GM04504 (cell line): Measurements from ENCODE around the gene MYL11.
"Not testable (repeated sequence)": the region's sequence is repeated elsewhere in the genome, so short reads cannot be mapped to it uniquely, and the experiment has no call there.

Experiments
- DNase-seq: peaks from one replicate; pipeline ENCODE4 v3.0.0-alpha.2; 2012; ENCODE audit warnings: low read depth

The MYL11 gene

DNA sequence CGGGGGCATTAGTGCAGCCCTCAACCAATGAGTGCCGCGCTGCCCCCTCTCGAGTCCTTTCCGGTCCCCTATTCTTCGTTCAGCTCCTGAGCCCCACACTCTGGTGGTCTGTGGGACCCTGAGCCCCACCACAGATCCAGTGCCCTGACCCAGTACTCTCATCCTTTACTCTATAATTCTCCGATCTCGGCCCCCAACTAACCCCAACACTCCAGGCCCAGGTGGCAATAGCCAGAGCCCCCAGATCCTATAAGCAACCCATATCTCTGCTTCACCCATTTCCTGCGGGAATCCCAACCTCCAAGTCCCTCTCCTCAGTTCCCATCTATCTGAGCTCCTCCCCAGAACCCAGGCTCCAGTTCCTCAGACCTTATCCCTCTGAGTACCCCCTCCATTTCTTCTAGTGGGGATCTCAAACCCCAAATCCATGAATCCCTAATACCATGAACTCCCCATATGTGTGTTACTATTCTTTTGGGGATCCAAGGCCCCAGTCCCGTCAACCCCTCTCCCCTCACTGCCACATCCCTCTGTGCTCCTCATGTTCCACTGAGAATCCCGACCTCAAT, 3.3 kb upstream of the MYL11 start:
- no peak for DNase-seq

DNA sequence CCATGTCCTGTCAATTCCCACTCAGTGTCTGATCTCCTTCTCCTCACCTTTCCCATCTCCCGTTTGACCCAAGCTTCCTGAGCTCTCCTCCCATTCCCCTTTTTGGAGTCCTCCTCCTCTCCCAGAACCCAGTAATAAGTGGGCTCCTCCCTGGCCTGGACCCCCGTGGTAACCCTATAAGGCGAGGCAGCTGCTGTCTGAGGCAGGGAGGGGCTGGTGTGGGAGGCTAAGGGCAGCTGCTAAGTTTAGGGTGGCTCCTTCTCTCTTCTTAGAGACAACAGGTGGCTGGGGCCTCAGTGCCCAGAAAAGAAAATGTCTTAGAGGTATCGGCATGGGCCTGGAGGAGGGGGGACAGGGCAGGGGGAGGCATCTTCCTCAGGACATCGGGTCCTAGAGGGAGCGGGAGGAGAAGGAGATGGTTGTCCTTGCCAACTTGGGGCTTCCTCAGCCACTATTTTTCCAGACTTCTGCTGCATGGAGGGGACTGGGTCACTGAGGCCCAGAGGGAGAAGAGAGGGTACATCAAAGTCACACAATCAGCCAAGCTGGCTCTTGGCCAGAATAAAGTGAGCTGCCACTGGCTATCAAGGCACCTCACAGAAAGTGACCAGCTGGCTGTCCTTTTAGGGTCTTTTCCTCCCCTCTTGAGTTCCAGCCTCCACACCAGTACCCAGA, 2.4 kb upstream of the MYL11 start:
- DNase-seq: no peak

DNA sequence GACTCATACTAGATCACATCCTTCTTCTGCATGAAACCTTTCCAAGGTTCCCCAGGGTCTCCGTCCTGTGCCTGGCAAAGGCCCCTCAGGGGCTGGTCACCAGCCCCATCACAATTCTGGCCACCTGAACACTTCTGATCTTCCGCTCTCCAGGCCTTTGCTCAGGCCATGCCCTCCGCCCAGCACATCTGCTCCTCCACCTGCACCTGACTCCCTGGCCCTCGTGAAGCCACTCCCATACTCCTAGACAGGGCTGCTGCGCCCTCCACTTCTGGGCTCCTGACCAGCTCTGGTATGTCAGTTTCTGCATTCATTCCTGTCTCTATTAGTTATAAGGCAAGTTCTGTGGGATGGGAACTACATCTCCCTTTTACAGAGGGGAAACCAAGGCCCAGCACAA, 1.9 kb upstream of the MYL11 start:
- no peak for DNase-seq

DNA sequence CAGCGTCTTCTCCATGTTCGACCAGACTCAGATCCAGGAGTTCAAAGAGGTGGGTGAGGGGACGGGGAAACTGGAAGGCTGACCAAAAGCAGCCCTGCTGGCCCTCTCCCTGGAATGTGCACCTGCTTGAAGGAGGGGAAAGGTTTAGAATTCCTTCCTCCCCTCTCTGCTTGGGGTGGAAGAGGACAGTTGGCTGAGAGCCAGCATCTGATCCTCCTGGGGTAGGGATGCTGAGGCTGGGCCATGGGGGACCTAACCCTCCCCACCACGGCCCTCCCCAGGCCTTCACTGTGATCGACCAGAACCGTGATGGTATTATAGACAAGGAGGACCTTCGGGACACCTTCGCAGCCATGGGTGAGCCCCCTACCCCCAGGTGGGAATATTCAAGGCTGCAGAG, 1.3 kb downstream of the MYL11 start:
- no peak for DNase-seq

DNA sequence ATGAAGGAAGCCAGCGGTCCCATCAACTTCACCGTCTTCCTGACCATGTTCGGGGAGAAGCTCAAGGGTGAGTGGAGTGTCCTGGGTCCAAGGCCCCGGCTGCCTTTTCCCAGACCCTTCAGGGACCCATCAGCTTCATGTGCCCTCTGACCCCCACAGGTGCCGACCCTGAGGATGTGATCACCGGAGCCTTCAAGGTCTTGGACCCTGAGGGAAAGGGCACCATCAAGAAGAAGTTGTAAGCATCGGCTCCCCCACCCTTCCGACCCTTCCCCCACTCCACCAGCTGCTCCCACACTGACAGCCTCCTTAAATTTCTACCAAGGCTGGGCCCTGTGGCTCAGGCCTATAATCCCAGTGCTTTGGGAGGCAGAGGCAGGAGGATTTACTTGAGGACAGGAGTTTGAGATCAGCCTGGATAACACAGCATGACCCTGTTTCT, 1.9 kb downstream of the MYL11 start:
- DNase-seq: no peak

DNA sequence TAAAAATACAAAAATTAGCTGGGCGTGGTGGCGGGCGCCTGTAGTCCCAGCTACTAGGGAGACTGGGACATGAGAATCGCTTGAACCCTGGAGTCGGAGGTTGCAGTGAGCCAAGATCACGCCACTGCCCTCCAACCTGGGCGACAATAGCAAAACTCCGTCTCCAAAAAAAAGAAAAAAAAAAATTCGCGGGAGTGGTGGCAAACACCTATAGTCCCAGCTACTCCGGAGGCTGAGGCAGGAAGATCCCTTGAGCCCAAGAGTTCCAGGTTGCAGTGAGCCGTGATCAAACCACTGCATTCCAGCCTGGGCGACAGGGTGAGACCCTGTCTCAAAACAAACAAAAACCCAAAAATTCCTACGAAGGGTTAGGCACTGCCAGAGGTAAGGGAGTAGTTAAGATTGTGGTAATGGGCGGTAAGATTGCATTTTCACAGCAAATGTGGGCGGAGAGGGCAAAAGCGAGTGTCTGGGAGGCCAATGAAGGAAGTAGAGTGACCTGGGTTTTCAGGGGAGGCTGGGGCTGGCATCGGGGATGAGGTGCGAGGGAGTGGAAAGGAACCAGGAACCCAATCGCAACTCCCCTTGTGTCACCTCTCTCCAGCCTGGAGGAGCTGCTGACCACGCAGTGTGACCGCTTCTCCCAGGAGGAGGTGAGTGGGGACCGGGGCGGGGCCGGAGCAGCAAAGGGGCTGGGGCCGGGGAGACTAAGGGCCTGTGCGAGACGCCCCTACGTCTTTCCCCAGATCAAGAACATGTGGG, 2.6 kb downstream of the MYL11 start:
- DNase-seq: no peak

DNA sequence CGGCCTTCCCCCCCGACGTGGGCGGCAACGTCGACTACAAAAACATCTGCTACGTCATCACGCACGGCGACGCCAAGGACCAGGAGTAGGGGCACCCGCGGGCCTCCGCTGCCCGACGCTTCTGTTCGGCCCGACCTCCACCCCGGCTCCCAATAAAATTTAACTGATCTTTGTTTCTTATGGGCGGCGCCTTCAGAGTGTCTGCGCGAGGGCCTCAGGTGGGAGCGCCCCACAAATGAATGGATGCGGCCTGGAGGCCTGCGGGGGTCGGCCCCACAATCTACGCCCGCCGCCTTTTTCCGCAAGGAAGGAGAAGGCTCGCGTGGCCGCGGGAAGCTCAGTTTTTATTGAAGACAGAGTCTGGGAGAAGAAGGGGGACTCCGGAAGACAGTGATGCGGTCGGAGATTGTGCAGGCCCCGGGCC, 3.2 kb downstream of the MYL11 start:
- DNase-seq: peak; percentile 63

DNA sequence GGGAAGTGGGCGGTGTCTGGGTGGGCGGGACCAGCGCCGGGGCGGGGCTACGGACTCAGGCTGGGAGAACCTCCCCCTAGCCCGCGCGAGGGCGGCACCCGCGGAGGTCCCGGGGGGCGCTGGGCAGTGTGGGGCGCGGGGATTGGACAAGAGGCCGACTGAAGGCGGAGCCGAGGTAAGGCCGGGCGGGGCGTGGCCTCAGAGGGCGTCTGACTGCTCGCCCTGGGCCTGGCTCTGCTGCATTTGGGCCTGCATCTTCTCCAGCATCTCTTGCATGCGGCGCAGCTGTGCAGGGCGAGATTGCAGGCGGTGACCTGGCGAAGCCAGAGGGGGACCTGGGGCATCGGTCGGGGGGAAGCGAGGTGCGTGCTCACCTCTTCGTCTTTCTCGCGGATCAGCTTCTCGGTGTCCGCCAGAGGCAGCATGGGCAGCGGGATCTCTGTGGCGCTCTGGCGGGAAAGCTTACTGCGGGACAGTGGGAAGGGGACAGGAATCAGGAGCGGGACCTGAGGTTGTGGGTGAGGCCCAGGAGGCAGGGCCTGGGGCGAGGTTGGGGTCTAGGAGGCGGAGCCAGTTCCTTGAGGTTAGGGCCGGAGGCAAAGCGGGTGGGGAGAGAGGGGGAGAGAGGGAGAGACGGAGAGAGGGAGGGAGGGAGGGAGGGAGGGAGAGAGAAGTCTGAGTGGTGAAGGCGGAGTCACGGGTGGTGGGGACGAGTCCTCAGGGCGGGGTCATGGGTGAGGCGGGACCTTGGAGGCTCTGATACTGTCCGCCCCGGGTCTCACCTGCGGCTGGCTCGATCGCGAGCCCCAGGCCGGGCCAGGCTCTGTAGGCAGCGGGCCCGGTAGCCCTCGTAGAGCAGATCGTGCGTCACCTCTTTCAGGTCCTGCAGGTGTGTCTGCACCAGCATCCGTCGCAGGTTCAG, 3.9 kb downstream of the MYL11 start:
- DNase-seq: peak; percentile 95

DNA sequence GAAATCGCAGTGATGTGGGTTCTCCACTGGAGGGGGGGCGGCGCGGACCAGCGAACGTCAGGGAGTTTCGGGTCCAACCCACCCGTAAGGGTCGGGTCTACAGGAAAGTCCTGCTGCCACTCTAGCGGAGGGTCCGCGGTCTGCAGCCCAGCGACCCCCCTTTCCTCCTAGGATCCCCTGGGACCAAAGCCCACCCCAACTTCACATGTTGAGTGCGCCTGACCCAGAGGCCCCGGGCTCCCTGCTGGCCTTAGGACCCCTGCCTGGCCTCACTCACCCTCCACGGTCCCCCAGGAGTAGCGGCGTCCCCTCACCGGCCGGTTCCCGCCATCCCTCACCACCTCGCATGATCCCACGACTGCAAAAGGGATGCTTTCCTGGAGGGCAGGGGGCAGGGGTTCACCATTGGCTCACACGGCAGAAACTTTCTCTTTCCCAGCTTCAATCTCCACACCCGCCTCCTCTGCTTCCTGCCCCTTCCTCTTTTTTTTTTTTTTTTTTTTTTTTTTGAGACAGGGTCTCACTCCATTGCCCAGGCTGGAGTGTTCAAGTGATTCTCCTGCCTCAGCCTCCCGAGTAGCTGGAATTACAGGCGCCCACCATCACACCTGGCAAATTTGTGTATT, 4.7 kb downstream of the MYL11 start:
- no peak for DNase-seq

DNA sequence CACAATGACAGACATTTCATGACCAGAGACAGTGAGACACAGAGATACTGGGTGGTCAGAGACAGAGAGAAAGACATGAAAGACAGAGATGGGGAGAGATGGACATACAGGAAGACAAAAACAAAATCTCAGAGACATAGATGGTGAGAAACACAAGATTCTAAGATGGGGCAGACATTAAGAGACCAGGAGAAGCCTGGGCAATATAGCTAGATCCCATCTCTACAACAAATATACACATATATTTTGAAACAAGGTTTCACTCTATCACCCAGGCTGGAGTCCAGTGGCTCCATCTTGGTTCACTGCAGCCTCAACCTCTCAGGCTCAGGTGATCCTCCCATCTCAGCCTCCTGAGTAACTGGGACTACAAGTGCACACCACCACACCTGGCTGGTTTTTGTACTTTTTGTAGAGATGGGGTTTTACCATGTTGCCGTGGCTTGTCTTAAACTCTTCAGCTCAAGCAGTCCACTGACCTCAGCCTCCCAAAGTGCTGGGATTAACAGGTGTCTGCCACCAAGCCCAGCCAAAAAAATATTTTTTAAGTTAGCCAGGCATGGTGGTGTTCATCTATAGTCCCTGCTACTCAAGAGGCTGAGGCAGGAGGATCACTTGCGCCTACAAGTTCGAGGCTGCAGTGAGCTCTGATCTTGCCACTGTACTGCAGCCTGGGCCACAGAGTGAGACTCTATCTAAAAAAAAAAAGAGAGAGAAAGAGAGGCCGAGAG, 5.6 kb downstream of the MYL11 start:
- DNase-seq: no peak

DNA sequence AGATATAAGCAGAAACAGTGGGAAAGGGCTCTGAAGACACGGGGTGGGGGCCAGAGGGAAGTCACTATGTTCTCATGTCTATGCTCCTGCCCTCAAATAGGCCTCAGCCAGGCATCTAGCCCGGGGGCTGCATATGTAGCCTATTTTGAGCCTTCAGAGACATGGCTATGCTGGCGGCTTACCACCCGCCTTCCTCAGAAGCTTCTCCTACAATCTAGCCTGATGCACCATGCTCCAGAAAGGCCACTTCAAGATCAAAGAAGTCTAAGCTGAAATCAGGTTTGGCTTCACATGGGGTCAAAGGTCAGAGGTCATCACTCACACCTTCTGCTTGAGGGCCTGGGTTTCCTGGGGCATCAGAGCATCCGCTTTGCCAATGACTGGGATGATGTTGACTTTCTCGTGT, 6.2 kb downstream of the MYL11 start:
- DNase-seq: no peak

DNA sequence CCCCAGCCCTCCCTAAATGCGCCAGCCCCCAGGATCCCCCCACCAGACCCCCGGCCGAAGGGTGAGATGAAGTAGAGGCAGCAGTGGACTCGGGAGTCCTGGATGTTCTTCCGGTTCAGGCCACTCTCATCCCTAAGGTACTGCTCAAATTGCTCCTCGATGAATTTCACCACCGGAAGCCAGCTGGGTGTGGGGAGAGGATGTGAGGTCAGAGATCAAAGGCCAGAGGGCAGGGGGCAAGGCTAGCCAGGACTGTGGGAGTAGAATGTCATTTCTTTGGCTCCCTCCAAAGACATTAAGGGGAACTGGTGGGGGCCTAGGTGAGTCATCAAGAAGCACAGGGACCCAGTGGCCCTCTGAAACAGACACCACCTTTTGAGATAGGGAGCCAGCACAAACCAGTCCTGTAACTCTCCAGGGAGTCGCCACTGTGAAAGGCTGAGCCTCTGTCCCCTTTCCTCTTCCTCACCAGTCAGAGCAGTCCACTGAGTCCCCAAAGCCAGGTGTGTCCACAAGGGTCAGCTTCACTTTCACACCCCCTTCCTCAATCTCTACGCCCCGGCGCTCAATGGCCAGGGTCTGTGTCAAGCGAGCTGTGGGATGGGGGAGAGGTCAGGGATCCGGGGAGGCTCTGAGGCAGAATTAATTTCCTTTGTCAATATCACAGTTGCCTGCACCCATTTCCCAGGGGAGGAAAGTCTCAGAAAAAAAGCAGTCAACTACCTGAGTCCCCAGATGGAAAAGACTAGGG, 6.9 kb downstream of the MYL11 start:
- no peak for DNase-seq

DNA sequence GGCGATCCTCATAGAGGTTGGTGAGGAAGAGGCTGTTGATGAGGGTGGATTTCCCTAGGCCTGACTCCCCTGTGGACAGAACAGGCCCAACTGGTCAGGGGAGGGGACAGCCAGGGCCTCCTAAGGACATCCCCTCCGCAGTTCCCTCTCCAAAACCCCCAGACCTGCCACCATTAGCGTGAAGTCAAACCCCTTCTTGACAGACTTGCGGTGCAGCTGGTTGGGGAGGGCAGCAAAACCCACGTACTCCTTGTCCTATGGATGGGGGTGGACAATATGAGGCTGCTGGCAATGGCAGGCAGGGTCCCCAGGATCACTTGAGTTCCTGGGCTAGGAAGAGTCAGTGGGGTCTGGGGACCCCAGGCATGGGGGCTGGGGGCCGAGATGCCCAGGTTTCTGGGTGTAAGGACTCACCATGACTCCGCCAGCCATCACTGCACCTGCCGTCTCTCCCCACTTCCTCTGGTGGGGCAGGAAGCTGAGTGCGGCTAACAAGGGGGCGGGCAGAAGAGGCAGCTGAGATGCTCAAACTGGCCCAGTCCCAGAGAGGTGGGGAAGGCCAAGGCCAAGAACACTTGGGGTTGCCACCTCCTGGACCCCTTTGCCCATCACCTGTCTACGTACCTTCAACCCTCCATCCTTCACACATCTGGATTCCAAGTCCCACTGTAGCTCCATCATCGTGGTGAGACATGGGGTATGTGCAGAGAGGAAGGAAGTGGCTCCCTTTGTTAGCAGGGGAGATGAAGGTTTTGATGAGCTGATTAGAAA, 7.7 kb downstream of the MYL11 start, which contains the start of gene SEPTIN1:
SEPTIN1 (minus strand) TSS at position 451 of the 771 bp plus-strand sequence; CDS start at position 432, 19 bp downstream.
- no peak for DNase-seq

DNA sequence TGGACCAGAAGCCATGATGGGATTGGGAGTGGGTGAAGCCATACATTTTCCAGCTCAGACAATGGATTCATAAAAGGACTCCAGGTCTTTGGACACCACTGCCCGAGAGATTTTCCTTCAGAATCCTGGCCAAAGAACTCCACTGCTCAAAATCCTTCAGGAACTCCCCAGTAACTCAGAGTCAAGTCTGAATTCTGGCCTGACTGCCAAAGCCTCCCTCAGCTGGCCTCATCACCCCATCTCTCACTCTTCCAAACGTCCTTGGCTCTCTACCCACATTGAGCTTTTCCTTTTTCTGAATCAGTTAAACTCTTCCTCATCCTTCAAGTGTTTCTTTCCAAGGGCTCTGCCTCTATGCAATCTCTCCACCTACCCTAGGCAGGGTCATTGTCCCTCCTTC, 8.9 kb downstream of the MYL11 start:
- no peak for DNase-seq

DNA sequence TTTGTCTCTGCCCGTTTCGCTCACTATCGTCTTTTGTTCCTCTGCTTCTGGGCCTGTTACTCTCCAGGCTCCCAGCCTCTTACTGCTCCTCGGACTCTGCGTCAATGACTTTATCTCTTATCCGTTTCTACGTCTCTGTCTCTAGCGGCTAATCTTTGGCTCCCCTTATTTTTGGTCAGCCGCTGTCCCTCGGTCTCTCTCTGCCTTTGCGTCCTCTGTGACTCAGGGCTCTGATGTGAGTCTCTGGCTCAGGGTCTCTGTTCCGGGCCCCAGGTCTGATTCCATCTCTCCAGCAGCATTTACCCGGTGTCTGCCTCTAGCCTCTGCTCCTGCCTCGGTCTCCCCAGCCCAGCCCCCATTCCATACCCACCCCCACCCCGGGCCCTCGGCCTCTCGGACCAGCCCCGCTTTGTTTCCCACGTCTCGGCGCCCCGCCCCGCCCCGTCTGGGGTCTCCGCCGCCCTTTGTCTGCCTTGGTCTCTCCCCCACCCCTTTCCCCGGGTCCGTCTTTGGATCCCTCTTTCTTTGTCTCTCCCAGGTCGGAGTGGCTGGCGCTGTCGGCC, 20.1 kb downstream of the MYL11 start:
- no peak for DNase-seq

DNA sequence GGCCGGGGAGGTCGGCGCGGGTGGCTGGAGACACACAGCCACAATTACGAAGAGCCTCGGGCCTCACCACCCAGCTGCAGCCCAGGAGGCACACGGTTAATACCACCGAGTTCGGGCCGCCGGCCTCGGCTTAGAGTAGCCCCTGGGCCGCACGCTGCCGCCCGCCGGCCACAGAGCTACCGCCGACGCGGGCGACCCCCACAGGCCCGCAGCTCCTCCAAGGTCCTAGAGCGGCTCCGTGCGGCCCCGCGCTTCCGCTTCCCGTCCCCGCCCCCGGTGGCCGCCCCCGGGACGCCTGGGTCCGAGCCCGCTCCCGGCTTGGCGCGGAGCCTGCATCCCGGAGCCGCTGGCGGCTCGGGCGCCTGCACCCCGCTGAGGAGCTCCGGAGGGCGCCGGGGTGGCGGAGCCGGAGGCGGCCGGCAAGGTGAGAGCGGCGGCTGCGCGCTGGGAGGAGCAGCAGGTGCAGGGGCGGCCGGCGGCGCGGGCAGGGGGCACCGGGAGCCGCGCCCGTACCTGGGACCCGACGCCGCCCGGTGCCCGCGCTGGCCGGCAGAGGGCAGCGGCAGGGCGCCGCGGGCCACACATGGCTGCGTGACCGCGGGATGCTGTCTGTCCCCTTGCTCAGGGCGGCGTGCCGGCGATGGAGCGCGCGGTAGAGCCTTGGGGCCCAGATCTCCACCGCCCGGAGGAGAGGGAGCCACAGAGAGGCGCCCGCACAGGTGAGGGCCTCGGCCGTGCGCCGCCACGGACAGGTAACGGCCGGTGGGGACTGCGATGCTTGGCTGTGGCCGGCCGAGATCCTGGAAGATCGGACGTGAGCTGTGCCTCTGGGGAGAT, 20.8 kb downstream of the MYL11 start, which contains the start of gene ZNF48:
ZNF48 (plus strand) TSS at position 266 of the 837 bp plus-strand sequence; CDS start at position 641, 375 bp downstream.
- peak; percentile 70 for DNase-seq

DNA sequence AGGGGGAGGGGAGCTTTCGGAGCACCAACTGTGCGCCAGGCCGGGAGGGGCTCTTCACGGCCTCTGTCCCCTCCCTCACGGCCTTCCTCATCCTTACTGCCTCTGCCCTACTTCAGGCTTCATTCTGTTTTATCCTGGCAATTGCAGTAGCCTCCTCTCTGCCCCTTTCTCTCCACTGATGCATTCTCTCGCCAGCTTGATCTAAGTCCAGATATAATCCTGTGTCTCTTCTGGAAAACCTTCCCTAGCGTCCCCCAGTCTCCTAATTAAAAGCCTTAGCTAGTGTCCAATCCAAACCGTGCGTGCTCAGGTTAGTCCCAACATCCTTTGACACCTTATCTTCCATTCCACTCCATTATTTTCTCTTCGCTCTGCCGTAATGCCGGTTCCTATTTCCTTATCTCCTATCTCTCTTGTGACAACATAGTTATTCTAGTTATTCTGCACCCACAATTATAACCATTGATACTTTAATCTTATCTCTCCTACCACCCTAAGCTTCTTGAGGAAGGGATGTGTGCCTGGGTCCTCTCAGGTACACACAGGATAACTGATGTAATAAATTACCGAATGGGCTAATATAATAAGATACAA, 21.5 kb downstream of the MYL11 start:
- no peak for DNase-seq

DNA sequence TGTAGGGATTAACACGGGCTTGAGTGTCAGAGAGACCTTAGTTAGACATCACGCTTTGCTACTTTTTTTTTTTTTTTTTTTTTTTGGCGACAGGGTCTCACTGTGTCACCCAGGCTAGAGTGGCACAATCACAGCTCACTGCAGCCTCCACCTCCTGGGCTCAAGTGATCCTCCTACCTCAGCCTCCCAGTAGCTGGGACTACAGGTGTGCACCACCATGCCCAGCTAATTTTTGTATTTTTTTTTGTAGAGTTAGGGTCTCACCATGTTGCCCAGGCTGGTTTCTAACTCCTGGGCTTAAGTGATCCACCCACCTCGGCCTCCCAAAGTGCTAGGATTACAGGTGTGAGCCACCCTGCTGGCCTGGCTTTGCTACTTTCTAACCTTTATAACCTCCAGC, 22.0 kb downstream of the MYL11 start:
- not testable (repeated sequence) for DNase-seq
